Heart left ventricle (tissue), 16 donors: ENCODE measurements around the gene SLX4IP. TPM values are rescaled to one million over a fixed set of nuclear protein-coding genes. Genes with fewer than 3 reads are reported as not detected.

Source experiments
- ATAC-seq, 4 donors: fragments of 200-7000 bp; cut with Tn5 transposase; one replicate each; pipeline ENCODE4 v1.9.1; 2020 to 2022; ENCODE audit warnings: moderate library complexity in 4 of 4, mild to moderate bottlenecking in 3 of 4, moderate number of reproducible peaks in 1 of 4
- DNase-seq, 5 donors: peaks; one replicate each; pipeline ENCODE4 v3.0.0-alpha.2; 2020
- H3K27ac ChIP-seq, 12 donors: fragments of 200-600 bp; sonication (generic) in 4 of 12; one replicate each; pipeline versions ENCODE4 v1.5.0 to v1.8.0; 2016 to 2022; ENCODE audit warnings: mild to moderate bottlenecking in 2 of 12
- H3K27me3 ChIP-seq, 9 donors: fragments of 200-600 bp; sonication (generic) in 2 of 9; one replicate each; pipeline versions ENCODE4 v1.5.1 to v1.8.0; 2016 to 2022; ENCODE audit warnings: mild to moderate bottlenecking in 3 of 9
- H3K36me3 ChIP-seq, 9 donors: fragments of 200-600 bp; sonication (generic) in 2 of 9; one replicate each; pipeline versions ENCODE4 v1.5.0 to v1.8.0; 2018 to 2022; ENCODE audit warnings: mild to moderate bottlenecking in 2 of 9
- H3K4me1 ChIP-seq, 12 donors: fragments of 200-600 bp; sonication (generic) in 4 of 12; one replicate each; pipeline versions ENCODE4 v1.5.0 to v1.8.0; 2016 to 2022; ENCODE audit warnings: mild to moderate bottlenecking in 3 of 12
- H3K4me3 ChIP-seq, 12 donors: fragments of 200-600 bp; sonication (generic) in 4 of 12; one replicate each; pipeline versions ENCODE4 v1.5.0 to v1.8.0; 2017 to 2022; ENCODE audit warnings: mild to moderate bottlenecking in 9 of 12, moderate library complexity in 4 of 12
- H3K9me3 ChIP-seq, 12 donors: fragments of 200-600 bp; sonication (generic) in 4 of 12; one replicate each; pipeline versions ENCODE4 v1.5.0 to v1.8.0; 2016 to 2022; ENCODE audit warnings: mild to moderate bottlenecking in 1 of 12
- POLR2A ChIP-seq, 2 donors: fragments of 450-650 bp; IDR thresholded peaks; one replicate each; pipeline ENCODE4 v1.6.1; 2017; ENCODE audit warnings: antibody characterized with exemption in 2 of 2, mild to moderate bottlenecking in 2 of 2, moderate library complexity in 2 of 2
- WGBS, 4 donors: extraction: QIAGEN DNeasy Blood & Tissue Kit in 2 of 4; methylation state at CpG; one replicate each; pipeline versions ENCODE4 v1.1.5 to v1.1.7; 2013 to 2018; 5-methylcytosine and 5-hydroxymethylcytosine counted together
- intact Hi-C, 10 donors: fragments of 100-400 bp; cut with DNase I; formaldehyde crosslinking; loops; one replicate each; pipeline versions ENCODE4 v1.11.1 to v1.14.2; 2022
- polyA plus RNA-seq, 2 donors: library from polyadenylated mRNA; stranded (reverse); fragments of 200-250 nt; gene quantifications; one replicate each; pipeline ENCODE4 v1.2.3, GENCODE V29; 2013
- total RNA-seq, 9 donors: library from RNA; depleted of rRNA in 2 of 9; stranded (reverse); fragments of >200 nt in 2 of 9; fragmentation: NEBNext Ultra II Directional in 3 of 9; extraction: Animal tissue kit (Norgen Biotek cat#: 25700) in 3 of 9; gene quantifications; one replicate each; pipeline versions ENCODE4 v1.1.0 to v1.2.4, GENCODE V29; 2016 to 2023
- TF ChIP-seq, protein P1 (sequence below), 12 donors: fragments of 200-600 bp; sonication (generic) in 4 of 12; IDR thresholded peaks; one replicate each; pipeline versions ENCODE4 v1.5.0 to v1.8.0; 2018 to 2022; ENCODE audit warnings: antibody characterized with exemption in 12 of 12, mild to moderate bottlenecking in 5 of 12
- donor health status: ischemic (EF 13 %, LVEDD 7.1; RV severe dilation, severe dysfunction).
- donor health status: healthy with polysubstance abuse.
- donor health status: DM: no; HTN: yes; CAD: no.
- donor health status: DM: no; HTN: no; CAD: no.
- donor health status: ischemic (EF 25% LVEDD 6.9; RV normal size, moderate dysfunction).
- donor health status: ischemic (EF 25% LVEDD 5.7; RV mildly dilated, moderate dysfunction).
- donor health status: healthy.
- donor health status: DM: yes; HTN: yes; CAD: no.
- donor health status: ischemic (EF 35%, LVEDD 5.7; RV mildly dilated, moderate dysfunction).
- donor health status: nonischemic (EF 11% LVEDD 7.7; RV severe dilation, severe dysfunction).
- donor health status: DM: yes; HTN: yes; CAD: no.
- donor health status: PGD.
- donor health status: ischemic (EF 29% LVEDD 5.4; RV normal size, mild dysfunction).
- donor health status: nonischemic (EF 23%, LVEDD 6.1; RV moderate dilation, normal function).

SLX4IP gene
- total and polyA plus RNA-seq, 11 donors: 1.1 to 4.3 (median 2.4) TPM

- 50 to 63% (median 59%) methylated on average over 1 of the region's 1 CpG for WGBS, 4 donors
- intact Hi-C loops: no loop called here
- no peak overlapping the region for H3K27ac ChIP-seq
- TF ChIP-seq, protein P1, sequence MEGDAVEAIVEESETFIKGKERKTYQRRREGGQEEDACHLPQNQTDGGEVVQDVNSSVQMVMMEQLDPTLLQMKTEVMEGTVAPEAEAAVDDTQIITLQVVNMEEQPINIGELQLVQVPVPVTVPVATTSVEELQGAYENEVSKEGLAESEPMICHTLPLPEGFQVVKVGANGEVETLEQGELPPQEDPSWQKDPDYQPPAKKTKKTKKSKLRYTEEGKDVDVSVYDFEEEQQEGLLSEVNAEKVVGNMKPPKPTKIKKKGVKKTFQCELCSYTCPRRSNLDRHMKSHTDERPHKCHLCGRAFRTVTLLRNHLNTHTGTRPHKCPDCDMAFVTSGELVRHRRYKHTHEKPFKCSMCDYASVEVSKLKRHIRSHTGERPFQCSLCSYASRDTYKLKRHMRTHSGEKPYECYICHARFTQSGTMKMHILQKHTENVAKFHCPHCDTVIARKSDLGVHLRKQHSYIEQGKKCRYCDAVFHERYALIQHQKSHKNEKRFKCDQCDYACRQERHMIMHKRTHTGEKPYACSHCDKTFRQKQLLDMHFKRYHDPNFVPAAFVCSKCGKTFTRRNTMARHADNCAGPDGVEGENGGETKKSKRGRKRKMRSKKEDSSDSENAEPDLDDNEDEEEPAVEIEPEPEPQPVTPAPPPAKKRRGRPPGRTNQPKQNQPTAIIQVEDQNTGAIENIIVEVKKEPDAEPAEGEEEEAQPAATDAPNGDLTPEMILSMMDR (IDR thresholded peaks at IDR 0.05): no peak
- TF ChIP-seq POLR2A (IDR thresholded peaks at IDR 0.05): no peak
- H3K4me1 ChIP-seq: peaks cover 0 to 41% (median 0%) of the 10 kb centered on the region in 12 donors
- ATAC-seq (no peak), DNase-seq (no peak)
- no peaks in the 10 kb centered on the region for H3K36me3 ChIP-seq
- H3K9me3 ChIP-seq: peaks cover 0 to 3% (median 0%) of the 10 kb centered on the region in 12 donors
- no peak overlapping the region for H3K4me3 ChIP-seq
- H3K27me3 ChIP-seq: no peaks in the 10 kb centered on the region
Measured at GRCh38 chr20:10490706-10491105, 55.6 kb downstream of the SLX4IP start.

DNA sequence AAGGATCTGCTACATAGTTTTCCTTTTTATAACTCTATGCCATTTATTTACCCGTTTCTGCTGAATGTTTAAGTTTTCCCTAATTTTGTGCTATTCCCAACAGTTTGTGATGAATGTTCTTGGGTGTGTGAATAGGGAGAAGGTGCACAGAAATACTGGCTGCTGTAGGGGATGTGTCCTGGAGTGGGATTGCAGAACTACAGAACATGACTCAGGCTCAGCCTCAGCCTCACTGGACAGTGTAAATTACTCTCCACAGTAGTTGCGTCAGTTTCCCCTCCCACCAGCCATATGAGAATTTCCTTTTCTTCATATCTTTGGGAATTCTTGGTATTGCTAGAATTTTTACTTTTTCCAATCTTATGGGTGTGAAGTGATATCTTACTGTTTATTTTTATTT lies 57.0 kb downstream of the SLX4IP start:
- DNase-seq (no peak), ATAC-seq (peak in 1 of 4 donors; percentile 57)
- intact Hi-C loops: no loop called here
- Histone ChIP-seq H3K4me3 (no peak overlapping the region), H3K9me3 (peaks cover 0 to 3% (median 0%) of the 10 kb centered on the region in 12 donors), H3K27ac (no peak overlapping the region), H3K36me3 (no peaks in the 10 kb centered on the region), H3K4me1 (peaks cover 0 to 41% (median 0%) of the 10 kb centered on the region in 12 donors), H3K27me3 (no peaks in the 10 kb centered on the region)
- 87 to 98% (median 91%) methylated on average over 2 of the region's 2 CpGs for WGBS, 4 donors
- TF ChIP-seq, protein P1 (IDR thresholded peaks at IDR 0.05): no peak
- no peak for TF ChIP-seq POLR2A (IDR thresholded peaks at IDR 0.05)

GRCh38 chr20:10492844-10493243 lies 57.7 kb downstream of the SLX4IP start:
- 97 to 99% (median 98%) methylated on average over 2 of the region's 2 CpGs for WGBS, 4 donors
- Histone ChIP-seq H3K36me3 (no peaks in the 10 kb centered on the region), H3K27ac (no peak overlapping the region), H3K4me3 (no peak overlapping the region), H3K27me3 (no peaks in the 10 kb centered on the region), H3K9me3 (no peaks in the 10 kb centered on the region), H3K4me1 (peaks cover 0 to 35% (median 0%) of the 10 kb centered on the region in 12 donors)
- no peak for DNase-seq
- TF ChIP-seq, protein P1 (IDR thresholded peaks at IDR 0.05): no peak
- no peak for TF ChIP-seq POLR2A (IDR thresholded peaks at IDR 0.05)
- intact Hi-C loops: no loop called here
- ATAC-seq: no peak

DNA sequence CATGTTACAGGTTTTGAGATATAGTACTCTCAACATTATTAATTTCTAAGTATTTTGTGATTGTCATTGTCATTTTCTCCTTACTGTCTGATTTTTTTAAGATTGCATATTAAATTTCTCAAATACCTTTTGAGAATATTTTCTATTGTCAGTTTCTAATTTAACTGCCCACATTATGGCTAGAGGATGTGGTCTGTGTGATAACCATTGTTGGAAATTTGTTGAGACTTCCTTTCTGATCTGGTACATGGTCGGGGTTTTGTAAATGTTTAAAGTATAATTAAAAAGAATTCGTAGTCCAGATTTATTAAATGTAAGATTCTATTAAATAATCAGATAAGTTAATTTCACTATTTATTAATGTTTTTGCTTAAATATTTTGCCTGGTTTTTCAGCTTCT lies 60.1 kb downstream of the SLX4IP start:
- no peaks in the 10 kb centered on the region for H3K27me3 ChIP-seq
- peaks cover 0 to 31% (median 0%) of the 10 kb centered on the region in 12 donors for H3K4me1 ChIP-seq
- DNase-seq: no peak
- no peaks in the 10 kb centered on the region for H3K9me3 ChIP-seq
- H3K4me3 ChIP-seq: no peak overlapping the region
- TF ChIP-seq, protein P1 (IDR thresholded peaks at IDR 0.05): no peak
- TF ChIP-seq POLR2A (IDR thresholded peaks at IDR 0.05): no peak
- no peak overlapping the region for H3K27ac ChIP-seq
- intact Hi-C loops: no loop called here
- H3K36me3 ChIP-seq: no peaks in the 10 kb centered on the region
- 64 to 77% (median 64%) methylated on average over 2 of the region's 2 CpGs for WGBS, 4 donors
- no peak for ATAC-seq
